Measurements from ENCODE around the gene NMD3.

GRCh38 chr3:161252143-161252542 is 31.0 kb downstream of the NMD3 start:
- TF ChIP-seq FOXK1 (CRISPR knock-in tag; IDR thresholded peaks at IDR 0.05): no peak
- no peak for TF ChIP-seq ZBTB21 (CRISPR knock-in tag; IDR thresholded peaks at IDR 0.05; ENCODE audit: borderline replicate concordance)
- no peak for TF ChIP-seq CTCF (IDR thresholded peaks at IDR 0.05)
- TF ChIP-seq FOXP1 (CRISPR knock-in tag; IDR thresholded peaks at IDR 0.05; ENCODE audit: borderline replicate concordance): no peak
- TF ChIP-seq SP1 (CRISPR knock-in tag; conservative IDR thresholded peaks at IDR 0.05): no peak
- no peak for TF ChIP-seq JAZF1 (CRISPR knock-in tag; IDR thresholded peaks at IDR 0.05)
- TF ChIP-seq USF2 (CRISPR knock-in tag; IDR thresholded peaks at IDR 0.05): no peak
- no peak for TF ChIP-seq ATF3 (CRISPR knock-in tag; conservative IDR thresholded peaks at IDR 0.05)
- TF ChIP-seq ATF2 (CRISPR knock-in tag; IDR thresholded peaks at IDR 0.05; ENCODE audit: borderline replicate concordance, low read depth): no peak
- no peak for TF ChIP-seq MXD4 (CRISPR knock-in tag; IDR thresholded peaks at IDR 0.05; ENCODE audit: borderline replicate concordance)
- TF ChIP-seq CDX4 (CRISPR knock-in tag; IDR thresholded peaks at IDR 0.05; ENCODE audit: borderline replicate concordance): no peak
